Stimulated activated naive B cell treated with anti-CD40 and anti-IgM and Interleukin-4, amounts not matched to agents 10 μg/mL and 1 μg/mL and 100 μg/mL, for 72 hours (primary cell): ENCODE data around the gene COLGALT1.

ENCODE experiments used
- ATAC-seq, 2 donors: fragments of 150-1000 bp; cut with Tn5 transposase; replicated peaks; 2 replicates each; pipeline ENCODE4 v1.10.0; 2021; ENCODE audit warnings: moderate library complexity in 1 of 2
- DNase-seq: peaks from one replicate; pipeline ENCODE4 v3.0.0; 2021
- H3K27ac Mint-ChIP-seq: one replicate; pipeline ENCODE4 v1.8.0; 2022; ENCODE audit warnings: mild to moderate bottlenecking, mixed read lengths
- H3K27me3 Mint-ChIP-seq, 2 donors: one replicate each; pipeline ENCODE4 v1.8.0; 2022; ENCODE audit warnings: mixed read lengths in 2 of 2
- H3K36me3 Mint-ChIP-seq, 2 donors: one replicate each; pipeline ENCODE4 v1.8.0; 2022; ENCODE audit warnings: mixed read lengths in 2 of 2, mild to moderate bottlenecking in 1 of 2
- H3K4me1 Mint-ChIP-seq, 2 donors: one replicate each; pipeline ENCODE4 v1.8.0; 2022; ENCODE audit warnings: mixed read lengths in 2 of 2, mild to moderate bottlenecking in 1 of 2
- H3K4me3 Mint-ChIP-seq, 2 donors: one replicate each; pipeline ENCODE4 v1.8.0; 2022; ENCODE audit warnings: mild to moderate bottlenecking in 2 of 2, mixed read lengths in 2 of 2, moderate library complexity in 1 of 2
- H3K9me3 Mint-ChIP-seq, 2 donors: one replicate each; pipeline ENCODE4 v1.8.0; 2022; ENCODE audit warnings: mixed read lengths in 2 of 2, mild to moderate bottlenecking in 1 of 2

Gene COLGALT1

DNA sequence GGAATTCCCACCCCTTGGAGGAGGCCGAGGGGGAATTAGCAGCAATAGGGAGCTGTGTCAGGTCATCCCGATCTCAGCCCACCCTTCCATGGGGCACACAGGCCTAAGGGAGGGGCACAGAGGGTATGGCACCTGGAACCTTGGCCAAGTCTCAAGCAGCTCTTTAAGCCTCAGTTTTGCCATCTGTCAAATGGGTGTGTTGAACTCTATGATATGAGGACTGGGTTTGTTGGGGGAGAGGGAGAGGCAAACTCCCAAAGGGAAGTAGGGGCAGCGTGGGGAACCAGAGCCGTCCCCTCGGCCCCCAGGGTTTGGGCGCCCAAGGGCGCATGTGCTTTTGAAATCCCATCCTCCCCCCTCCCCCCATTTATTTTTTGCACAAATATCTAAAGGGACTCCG is 49.7 kb downstream of the COLGALT1 start:
- ATAC-seq (no peak), DNase-seq (no peak)
- peaks cover 40 to 44% of the 10 kb centered on the region in 2 donors for H3K27me3 Mint-ChIP-seq
- H3K4me1 Mint-ChIP-seq = peaks cover 16 to 25% of the 10 kb centered on the region in 2 donors
- H3K36me3 Mint-ChIP-seq = peaks cover 0 to 5% of the 10 kb centered on the region in 2 donors
- peaks cover 4 to 5% of the 10 kb centered on the region in 2 donors for H3K9me3 Mint-ChIP-seq
- no peak overlapping the region for H3K4me3 Mint-ChIP-seq
- no peak overlapping the region for H3K27ac Mint-ChIP-seq

GRCh38 chr19:17605761-17606589 is 50.5 kb downstream of the COLGALT1 start:
- ATAC-seq (peak; percentile 91 to 94), DNase-seq (peak; percentile 88)
- Mint-ChIP-seq H3K27me3 (peaks cover 38 to 43% of the 10 kb centered on the region in 2 donors), H3K9me3 (peaks cover 4 to 5% of the 10 kb centered on the region in 2 donors), H3K27ac (peak overlapping the region; percentile 92), H3K4me1 (peaks cover 16 to 25% of the 10 kb centered on the region in 2 donors), H3K4me3 (peak overlapping the region; percentile 87 to 88), H3K36me3 (peaks cover 0 to 5% of the 10 kb centered on the region in 2 donors)

- Mint-ChIP-seq H3K27ac (peak overlapping the region; percentile 92), H3K36me3 (peaks cover 0 to 5% of the 10 kb centered on the region in 2 donors), H3K27me3 (peaks cover 31 to 36% of the 10 kb centered on the region in 2 donors), H3K4me3 (peak overlapping the region; percentile 87 to 88), H3K9me3 (peaks cover 4 to 5% of the 10 kb centered on the region in 2 donors), H3K4me1 (peaks cover 16 to 25% of the 10 kb centered on the region in 2 donors)
- peak; percentile 61 to 63 for ATAC-seq
- no peak for DNase-seq
Measured at GRCh38 chr19:17606590-17607185, 51.2 kb downstream of the COLGALT1 start.

- ATAC-seq (no peak), DNase-seq (no peak)
- no peak overlapping the region for H3K4me3 Mint-ChIP-seq
- H3K4me1 Mint-ChIP-seq = peaks cover 12 to 25% of the 10 kb centered on the region in 2 donors
- peaks cover 28 to 33% of the 10 kb centered on the region in 2 donors for H3K27me3 Mint-ChIP-seq
- H3K36me3 Mint-ChIP-seq = peaks cover 0 to 5% of the 10 kb centered on the region in 2 donors
- H3K27ac Mint-ChIP-seq = no peak overlapping the region
- H3K9me3 Mint-ChIP-seq = peaks cover 4 to 5% of the 10 kb centered on the region in 2 donors
Measured at GRCh38 chr19:17607936-17608335, 52.5 kb downstream of the COLGALT1 start.

DNA sequence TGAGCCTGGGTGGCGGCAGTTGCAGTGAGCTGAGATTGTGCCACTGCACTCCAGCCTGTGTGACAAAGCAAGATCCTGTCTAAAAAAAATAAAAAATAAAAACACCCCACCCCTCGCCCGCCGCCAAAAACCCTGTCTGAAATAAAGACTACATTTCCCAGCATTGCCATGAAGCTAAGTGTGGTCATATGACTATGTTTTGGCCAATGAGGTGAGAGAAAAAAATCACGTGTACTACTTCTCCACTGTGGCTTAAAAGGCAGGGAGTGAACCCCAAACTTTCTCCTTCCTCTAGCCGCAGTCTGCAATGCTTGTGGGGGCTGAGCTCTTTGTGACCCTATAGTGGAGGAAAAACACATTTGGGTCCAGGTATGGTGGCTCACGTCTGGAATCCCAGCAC is 54.9 kb downstream of the COLGALT1 start:
- Mint-ChIP-seq H3K36me3 (peaks cover 0 to 5% of the 10 kb centered on the region in 2 donors), H3K4me3 (no peak overlapping the region), H3K27ac (no peak overlapping the region), H3K4me1 (peaks cover 12 to 19% of the 10 kb centered on the region in 2 donors), H3K9me3 (peaks cover 4 to 5% of the 10 kb centered on the region in 2 donors), H3K27me3 (peaks cover 20 to 26% of the 10 kb centered on the region in 2 donors)
- no peak for DNase-seq
- no peak for ATAC-seq

DNA sequence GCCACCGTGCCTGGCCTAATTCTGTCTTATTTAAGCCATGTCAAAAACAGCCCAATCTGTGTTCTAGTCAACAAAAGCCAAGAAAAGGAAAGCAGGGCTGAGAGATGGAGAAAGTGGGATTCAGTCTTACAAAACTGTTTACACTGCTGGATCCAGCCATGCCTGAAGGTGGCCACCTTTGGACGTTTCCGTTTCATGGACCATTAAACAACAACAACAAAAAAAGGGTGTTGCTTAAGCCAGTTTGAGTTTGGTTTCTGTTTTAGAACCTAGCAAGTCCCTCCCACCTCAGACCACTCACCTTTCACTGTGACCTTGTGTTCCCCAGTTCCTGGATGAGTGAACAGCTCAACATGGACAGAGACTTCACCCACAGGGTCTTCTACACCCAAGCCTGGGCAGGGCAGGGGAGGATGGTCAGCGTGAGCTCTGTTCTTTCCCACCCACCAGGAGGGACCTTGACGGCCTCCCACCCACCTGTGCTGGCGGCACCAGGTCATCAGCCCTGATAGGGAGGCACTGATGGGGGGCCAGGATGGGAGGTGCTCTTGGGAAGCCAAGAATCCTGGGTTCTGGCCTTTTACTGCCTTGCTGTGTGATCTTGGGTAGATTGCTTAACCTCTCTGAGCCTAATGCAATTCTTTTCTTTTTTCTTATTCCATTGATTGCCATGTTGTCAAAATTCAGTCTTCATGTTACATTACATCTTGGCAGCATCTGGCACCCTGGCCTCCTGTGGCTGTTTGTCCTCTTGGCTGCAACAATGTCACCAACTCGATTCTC is 56.2 kb downstream of the COLGALT1 start:
- no peak for ATAC-seq
- no peak for DNase-seq
- Mint-ChIP-seq H3K36me3 (peaks cover 0 to 5% of the 10 kb centered on the region in 2 donors), H3K27ac (no peak overlapping the region), H3K4me1 (peaks cover 10 to 16% of the 10 kb centered on the region in 2 donors), H3K27me3 (peaks cover 25 to 29% of the 10 kb centered on the region in 2 donors), H3K4me3 (no peak overlapping the region), H3K9me3 (peaks cover 4% of the 10 kb centered on the region in 2 donors)

GRCh38 chr19:17614476-17614875 is 59.0 kb downstream of the COLGALT1 start:
- ATAC-seq (no peak), DNase-seq (no peak)
- Mint-ChIP-seq H3K27ac (no peak overlapping the region), H3K27me3 (peaks cover 40 to 50% of the 10 kb centered on the region in 2 donors), H3K4me1 (peaks cover 13 to 14% of the 10 kb centered on the region in 2 donors), H3K4me3 (no peak overlapping the region), H3K9me3 (peaks cover 2 to 5% of the 10 kb centered on the region in 2 donors), H3K36me3 (peaks cover 2 to 3% of the 10 kb centered on the region in 2 donors)

GRCh38 chr19:17615889-17616685 is 60.6 kb downstream of the COLGALT1 start:
- peaks cover 11 to 12% of the 10 kb centered on the region in 2 donors for H3K4me1 Mint-ChIP-seq
- peaks cover 0 to 3% of the 10 kb centered on the region in 2 donors for H3K36me3 Mint-ChIP-seq
- peaks cover 38 to 46% of the 10 kb centered on the region in 2 donors for H3K27me3 Mint-ChIP-seq
- no peak overlapping the region for H3K27ac Mint-ChIP-seq
- H3K9me3 Mint-ChIP-seq = peaks cover under 1 to 4% of the 10 kb centered on the region in 2 donors
- ATAC-seq = peak; percentile 30 to 40
- peak overlapping the region; percentile 71 to 73 for H3K4me3 Mint-ChIP-seq
- no peak for DNase-seq

GRCh38 chr19:17616686-17616960 is 61.2 kb downstream of the COLGALT1 start:
- DNase-seq (no peak), ATAC-seq (no peak)
- H3K27ac Mint-ChIP-seq = no peak overlapping the region

DNA sequence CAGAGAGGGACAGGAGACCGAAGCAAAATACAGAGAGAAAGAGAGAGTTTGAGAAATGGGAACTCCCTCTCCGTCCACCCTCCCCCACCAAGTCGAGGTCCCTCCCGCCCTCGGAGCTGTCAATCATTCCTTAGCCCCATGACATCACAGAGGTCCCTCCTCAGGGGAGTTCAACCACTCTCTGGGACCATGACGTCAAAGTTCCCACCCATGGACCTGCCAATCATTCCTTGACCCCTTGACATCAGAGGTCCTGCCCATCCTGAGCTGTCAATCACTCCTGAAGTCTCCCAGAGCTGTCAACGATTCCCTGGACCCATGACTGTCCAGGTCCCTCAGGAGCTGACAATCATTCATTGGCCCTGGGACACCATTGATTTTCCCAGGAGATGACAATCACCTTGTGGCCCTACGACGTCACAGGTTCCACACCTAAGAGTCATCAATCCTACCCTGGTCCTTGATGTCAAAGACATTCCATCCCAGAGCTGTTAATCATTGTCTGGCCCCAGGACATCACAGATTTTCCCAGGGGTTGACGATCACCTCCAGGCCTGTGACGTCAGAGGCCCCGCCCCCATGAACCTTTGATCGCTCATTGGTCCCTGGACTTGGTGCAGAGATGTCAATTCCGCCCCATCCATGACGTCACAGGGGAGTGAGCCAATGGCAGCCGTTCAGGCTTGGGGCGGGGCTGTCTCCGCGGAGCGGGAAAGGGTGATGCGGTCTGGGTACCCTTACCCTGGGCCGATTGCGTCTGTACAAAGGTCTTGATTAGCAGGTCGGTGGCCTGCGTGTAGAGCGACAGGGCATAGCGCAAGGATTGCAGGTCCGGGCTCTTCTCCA is 61.7 kb downstream of the COLGALT1 start:
- Mint-ChIP-seq H3K4me3 (peak overlapping the region; percentile 63 to 73), H3K36me3 (peaks cover 0 to 3% of the 10 kb centered on the region in 2 donors), H3K27me3 (peaks cover 35 to 43% of the 10 kb centered on the region in 2 donors), H3K9me3 (peaks cover 9 to 10% of the 10 kb centered on the region in 2 donors), H3K4me1 (peaks cover 11 to 12% of the 10 kb centered on the region in 2 donors), H3K27ac (no peak overlapping the region)
- DNase-seq = no peak
- ATAC-seq = peak; percentile 63 to 73

More at GRCh38 chr19:17616686-17616960, 61.2 kb downstream of the COLGALT1 start:
- Mint-ChIP-seq H3K9me3 (peaks cover 6% of the 10 kb centered on the region in 2 donors), H3K4me3 (peak overlapping the region; percentile 71 to 73), H3K36me3 (peaks cover 0 to 3% of the 10 kb centered on the region in 2 donors), H3K4me1 (peaks cover 11 to 12% of the 10 kb centered on the region in 2 donors), H3K27me3 (peaks cover 38 to 46% of the 10 kb centered on the region in 2 donors)

- Mint-ChIP-seq H3K36me3 (peaks cover 0 to 3% of the 10 kb centered on the region in 2 donors), H3K4me3 (no peak overlapping the region), H3K27me3 (peaks cover 31 to 39% of the 10 kb centered on the region in 2 donors), H3K4me1 (peaks cover 11 to 12% of the 10 kb centered on the region in 2 donors), H3K27ac (no peak overlapping the region), H3K9me3 (peaks cover 9 to 10% of the 10 kb centered on the region in 2 donors)
- no peak for DNase-seq
- ATAC-seq = no peak
Measured at GRCh38 chr19:17617807-17618192, 62.4 kb downstream of the COLGALT1 start.

DNA sequence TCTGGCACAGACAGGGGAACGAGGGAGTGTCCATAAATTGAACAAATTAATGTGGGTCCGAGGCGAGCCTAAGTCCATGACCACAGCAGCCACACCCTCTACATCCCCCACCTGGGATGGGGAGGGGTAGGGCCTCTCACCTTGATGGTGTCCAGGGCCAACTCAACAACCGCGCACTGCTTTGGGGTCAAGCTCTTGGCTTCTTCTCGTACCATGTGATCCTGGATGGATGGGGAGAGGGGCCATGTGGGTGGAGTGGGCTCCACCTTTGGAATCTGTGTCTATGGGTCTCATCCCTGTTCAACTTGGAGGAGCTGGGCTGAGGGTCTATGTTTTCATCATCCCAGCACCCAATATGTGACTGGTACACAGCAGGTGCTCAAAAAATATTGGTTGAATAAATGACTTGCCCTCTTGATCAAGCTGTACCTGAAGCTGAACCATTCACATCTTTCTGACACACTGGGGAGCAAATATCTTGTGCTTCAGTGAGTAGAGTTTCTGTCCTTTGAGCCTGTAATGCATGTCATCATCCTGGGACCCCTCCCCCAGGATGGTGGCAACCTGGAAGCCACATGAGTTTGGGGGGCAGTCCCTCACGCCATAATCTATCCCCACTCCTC is 62.9 kb downstream of the COLGALT1 start:
- peaks cover 11 to 12% of the 10 kb centered on the region in 2 donors for H3K4me1 Mint-ChIP-seq
- H3K36me3 Mint-ChIP-seq = peaks cover 0 to 3% of the 10 kb centered on the region in 2 donors
- H3K9me3 Mint-ChIP-seq = peaks cover 9 to 10% of the 10 kb centered on the region in 2 donors

More for the DNA sequence above, 62.9 kb downstream of the COLGALT1 start:
- ATAC-seq = no peak
- Mint-ChIP-seq H3K4me3 (no peak overlapping the region), H3K27me3 (peaks cover 29 to 36% of the 10 kb centered on the region in 2 donors), H3K27ac (no peak overlapping the region)
- no peak for DNase-seq
